Karpas-422 (cell line): Measurements from ENCODE around the gene HES3. TPM values are rescaled to one million over a fixed set of nuclear protein-coding genes. Genes with fewer than 3 reads are reported as not detected.
A peak's percentile ranks its signal among the peaks of the same experiment; 100 is the strongest.

Experiments used
- DNase-seq: peaks from one replicate; pipeline ENCODE4 v3.0.0-alpha.2; 2015
- H2AFZ ChIP-seq: fragments of 200-600 bp; sonication (generic); 2 replicates; pipeline ENCODE4 v1.6.1; 2014; ENCODE audit warnings: antibody characterized with exemption, low read length, mixed read lengths
- H3K27ac ChIP-seq: fragments of 200-600 bp; sonication (generic); 2 replicates; pipeline ENCODE4 v1.5.1; 2014; ENCODE audit warnings: mild to moderate bottlenecking, low read length, moderate library complexity
- H3K27me3 ChIP-seq: fragments of 200-600 bp; sonication (generic); 2 replicates; pipeline ENCODE4 v1.6.1; 2014; ENCODE audit warnings: low read length, mixed read lengths
- H3K36me3 ChIP-seq: fragments of 200-600 bp; sonication (generic); 2 replicates; pipeline ENCODE4 v1.6.1; 2014; ENCODE audit warnings: low read length, mixed read lengths; ENCODE audit not compliant: insufficient read depth
- H3K4me1 ChIP-seq: fragments of 200-600 bp; sonication (generic); 2 replicates; pipeline ENCODE4 v1.6.1; 2014; ENCODE audit warnings: mild to moderate bottlenecking, low read length, mixed read lengths
- H3K4me2 ChIP-seq: fragments of 200-600 bp; sonication (generic); 2 replicates; pipeline ENCODE4 v1.6.1; 2014; ENCODE audit warnings: low read length, low read depth, mild to moderate bottlenecking; ENCODE audit not compliant: poor library complexity, severe bottlenecking
- H3K4me3 ChIP-seq: fragments of 200-600 bp; sonication (generic); 2 replicates; pipeline ENCODE4 v1.5.1; 2014; ENCODE audit warnings: mild to moderate bottlenecking, antibody characterized with exemption, low read length, mixed read lengths
- H3K79me2 ChIP-seq: fragments of 200-600 bp; sonication (generic); 2 replicates; pipeline ENCODE4 v1.6.1; 2014; ENCODE audit warnings: mild to moderate bottlenecking, low read length, mixed read lengths
- H3K9ac ChIP-seq: fragments of 200-600 bp; sonication (generic); 2 replicates; pipeline ENCODE4 v1.6.0; 2014; ENCODE audit warnings: low read length
- H3K9me2 ChIP-seq: fragments of 200-600 bp; sonication (generic), shearing (Covaris generic); replicated peaks from 2 replicates; pipeline ENCODE4 v1.6.0; 2014; ENCODE audit warnings: mild to moderate bottlenecking, low read length, moderate library complexity; ENCODE audit not compliant: insufficient read depth
- H3K9me3 ChIP-seq: fragments of 300-700, 200-600 bp; sonication (generic); 2 replicates; pipeline ENCODE4 v1.6.1; 2014; ENCODE audit warnings: low read length, mixed read lengths
- H4K20me1 ChIP-seq: fragments of 200-600 bp; sonication (generic); 2 replicates; pipeline ENCODE4 v1.6.1; 2014; ENCODE audit warnings: mild to moderate bottlenecking, antibody characterized with exemption, low read length, low read depth; ENCODE audit not compliant: insufficient read depth
- total RNA-seq: library from RNA; depleted of rRNA; stranded (reverse); fragments of >200 nt; shearing (Covaris generic); gene quantifications from 2 replicates; pipeline ENCODE4 v1.2.3, GENCODE V29; 2014; ENCODE audit warnings: low replicate concordance

Gene HES3
- total RNA-seq, 1 experiment from 2014 or later: not detected

DNA sequence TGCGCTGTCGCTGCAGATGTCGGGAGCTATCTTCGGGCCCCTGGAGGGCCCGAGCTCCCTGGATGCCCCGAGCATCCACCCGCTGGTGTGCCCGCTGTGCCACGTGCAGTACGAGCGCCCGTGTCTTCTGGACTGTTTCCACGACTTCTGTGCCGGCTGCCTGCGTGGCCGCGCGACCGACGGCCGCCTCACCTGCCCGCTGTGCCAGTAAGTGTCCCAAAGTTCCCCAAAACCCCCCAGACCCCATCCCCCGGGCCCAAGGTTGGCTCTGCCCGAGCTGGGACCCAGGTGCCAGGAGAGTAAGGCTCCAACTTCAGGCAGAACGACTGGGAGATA, 37.5 kb upstream of the HES3 start:
- no peak overlapping the region for H3K27ac ChIP-seq
- H2AFZ ChIP-seq: no peak overlapping the region

GRCh38 chr1:6207075-6207885, 36.7 kb upstream of the HES3 start:
- Histone ChIP-seq H3K36me3 (no peaks in the 10 kb centered on the region), H3K9me2 (no peaks in the 10 kb centered on the region), H3K9me3 (no peaks in the 10 kb centered on the region), H3K79me2 (no peaks in the 10 kb centered on the region), H3K4me1 (peaks cover 5% of the 10 kb centered on the region), H3K27ac (no peak overlapping the region), H3K27me3 (no peaks in the 10 kb centered on the region), H4K20me1 (no peaks in the 10 kb centered on the region), H3K9ac (no peak overlapping the region), H3K4me2 (no peak overlapping the region), H3K4me3 (no peak overlapping the region), H2AFZ (no peak overlapping the region)
- no peak for DNase-seq

More for the DNA sequence above, 37.5 kb upstream of the HES3 start:
- Histone ChIP-seq H3K9ac (no peak overlapping the region), H3K4me1 (no peaks in the 10 kb centered on the region), H3K4me2 (no peak overlapping the region), H3K4me3 (no peak overlapping the region), H3K9me2 (no peaks in the 10 kb centered on the region), H3K27me3 (no peaks in the 10 kb centered on the region), H3K36me3 (no peaks in the 10 kb centered on the region), H3K9me3 (no peaks in the 10 kb centered on the region), H4K20me1 (no peaks in the 10 kb centered on the region), H3K79me2 (no peaks in the 10 kb centered on the region)
- no peak for DNase-seq

GRCh38 chr1:6207921-6208320, 36.1 kb upstream of the HES3 start:
- Histone ChIP-seq H3K27ac (no peak overlapping the region), H3K27me3 (no peaks in the 10 kb centered on the region), H3K9me2 (no peaks in the 10 kb centered on the region), H3K79me2 (no peaks in the 10 kb centered on the region), H3K9me3 (no peaks in the 10 kb centered on the region), H4K20me1 (no peaks in the 10 kb centered on the region), H3K4me1 (peaks cover 12% of the 10 kb centered on the region), H2AFZ (no peak overlapping the region), H3K9ac (no peak overlapping the region), H3K4me2 (no peak overlapping the region), H3K36me3 (no peaks in the 10 kb centered on the region), H3K4me3 (no peak overlapping the region)
- DNase-seq: no peak

DNA sequence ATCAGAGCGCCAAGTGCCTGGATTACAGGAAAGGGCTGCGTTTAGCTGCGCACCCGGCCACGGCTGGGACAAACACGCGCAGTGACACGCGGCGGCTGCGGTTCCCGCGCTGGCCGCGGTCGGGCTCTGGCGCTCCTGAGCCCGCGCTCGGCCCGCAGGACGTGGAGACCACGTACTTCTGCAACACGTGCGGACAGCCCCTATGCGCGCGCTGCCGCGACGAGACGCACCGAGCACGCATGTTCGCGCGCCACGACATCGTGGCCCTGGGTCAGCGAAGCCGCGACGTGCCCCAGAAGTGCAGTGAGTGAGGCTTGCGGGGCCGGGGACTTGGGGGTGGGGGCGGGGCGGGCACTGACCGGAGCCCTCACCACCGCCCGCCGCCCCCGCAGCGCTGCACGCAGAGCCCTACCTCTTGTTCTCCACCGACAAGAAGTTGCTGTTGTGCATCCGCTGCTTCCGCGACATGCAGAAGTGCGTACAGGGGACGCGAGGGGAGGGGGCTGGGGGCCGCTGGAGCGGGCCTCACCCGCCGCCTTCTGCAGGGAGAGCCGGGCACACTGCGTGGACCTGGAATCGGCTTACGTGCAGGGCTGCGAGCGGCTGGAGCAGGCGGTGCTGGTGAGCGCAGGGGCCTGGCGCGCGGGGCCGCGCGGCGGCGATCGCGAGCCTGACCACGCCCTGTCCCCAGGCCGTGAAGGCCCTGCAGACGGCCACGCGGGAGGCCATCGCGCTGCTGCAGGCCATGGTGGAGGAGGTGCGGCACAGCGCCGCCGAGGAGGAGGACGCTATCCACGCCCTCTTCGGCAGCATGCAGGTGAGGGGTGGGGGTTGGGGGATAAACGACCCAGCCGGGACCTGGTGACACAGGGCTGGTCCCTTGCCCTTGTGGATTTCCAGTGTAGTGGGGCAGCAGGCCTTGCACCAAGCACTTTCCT, 35.0 kb upstream of the HES3 start:
- no peaks in the 10 kb centered on the region for H3K9me2 ChIP-seq
- H3K36me3 ChIP-seq: no peaks in the 10 kb centered on the region
- H3K4me3 ChIP-seq: no peak overlapping the region
- H3K4me1 ChIP-seq: peaks cover 14% of the 10 kb centered on the region
- H4K20me1 ChIP-seq: no peaks in the 10 kb centered on the region
- H3K4me2 ChIP-seq: no peak overlapping the region
- H3K27ac ChIP-seq: no peak overlapping the region
- no peaks in the 10 kb centered on the region for H3K9me3 ChIP-seq
- DNase-seq: no peak
- H2AFZ ChIP-seq: no peak overlapping the region
- H3K79me2 ChIP-seq: no peaks in the 10 kb centered on the region
- H3K27me3 ChIP-seq: no peaks in the 10 kb centered on the region
- H3K9ac ChIP-seq: no peak overlapping the region

DNA sequence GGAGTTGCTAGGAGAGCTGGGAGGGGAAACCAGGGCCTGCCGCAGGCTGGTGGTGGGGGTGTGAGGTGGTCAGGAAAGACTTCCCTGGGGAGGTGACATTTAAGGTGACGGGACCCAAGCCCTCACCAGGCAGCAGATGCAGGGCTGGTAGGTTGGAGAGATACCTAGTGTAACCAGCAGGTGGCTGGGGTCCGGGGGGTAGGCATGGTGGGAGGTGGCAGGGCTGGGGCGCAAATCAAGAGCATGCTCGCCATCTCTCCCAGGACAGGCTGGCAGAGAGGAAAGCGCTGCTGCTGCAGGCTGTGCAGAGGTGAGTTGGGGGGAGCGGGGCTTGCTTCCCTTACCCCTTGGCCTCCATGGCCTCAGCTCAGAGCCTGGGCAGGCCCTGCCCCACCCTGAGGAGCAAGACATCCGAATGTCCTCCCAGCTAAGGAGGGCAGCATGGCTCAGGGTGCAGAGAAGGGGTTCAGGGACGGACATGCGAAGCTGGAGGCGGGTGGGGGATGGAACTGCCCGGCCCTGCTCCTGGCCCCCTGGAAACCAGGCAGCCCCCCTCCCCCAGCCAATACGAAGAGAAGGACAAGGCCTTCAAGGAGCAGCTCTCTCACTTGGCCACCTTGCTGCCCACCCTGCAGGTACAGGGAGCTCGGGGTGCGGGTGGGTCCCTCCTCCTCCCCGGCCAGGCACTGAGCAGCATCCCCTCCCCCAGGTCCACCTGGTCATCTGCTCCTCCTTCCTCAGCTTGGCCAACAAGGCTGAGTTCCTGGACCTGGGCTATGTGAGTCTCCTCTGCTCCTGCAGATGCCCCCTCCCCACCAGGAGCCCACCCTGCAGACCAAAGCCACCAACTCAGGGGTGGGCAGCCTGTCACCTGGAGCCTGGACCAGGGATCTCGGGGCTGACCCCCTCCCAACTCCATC, 34.1 kb upstream of the HES3 start:
- H3K4me2 ChIP-seq: no peak overlapping the region
- H4K20me1 ChIP-seq: no peaks in the 10 kb centered on the region
- no peaks in the 10 kb centered on the region for H3K79me2 ChIP-seq
- H3K36me3 ChIP-seq: no peaks in the 10 kb centered on the region
- no peak overlapping the region for H3K4me3 ChIP-seq
- peak; percentile 81 for DNase-seq
- no peak overlapping the region for H3K27ac ChIP-seq
- no peaks in the 10 kb centered on the region for H3K27me3 ChIP-seq
- no peaks in the 10 kb centered on the region for H3K9me3 ChIP-seq
- H2AFZ ChIP-seq: no peak overlapping the region
- no peak overlapping the region for H3K9ac ChIP-seq
- peaks cover 14% of the 10 kb centered on the region for H3K4me1 ChIP-seq
- no peaks in the 10 kb centered on the region for H3K9me2 ChIP-seq

DNA sequence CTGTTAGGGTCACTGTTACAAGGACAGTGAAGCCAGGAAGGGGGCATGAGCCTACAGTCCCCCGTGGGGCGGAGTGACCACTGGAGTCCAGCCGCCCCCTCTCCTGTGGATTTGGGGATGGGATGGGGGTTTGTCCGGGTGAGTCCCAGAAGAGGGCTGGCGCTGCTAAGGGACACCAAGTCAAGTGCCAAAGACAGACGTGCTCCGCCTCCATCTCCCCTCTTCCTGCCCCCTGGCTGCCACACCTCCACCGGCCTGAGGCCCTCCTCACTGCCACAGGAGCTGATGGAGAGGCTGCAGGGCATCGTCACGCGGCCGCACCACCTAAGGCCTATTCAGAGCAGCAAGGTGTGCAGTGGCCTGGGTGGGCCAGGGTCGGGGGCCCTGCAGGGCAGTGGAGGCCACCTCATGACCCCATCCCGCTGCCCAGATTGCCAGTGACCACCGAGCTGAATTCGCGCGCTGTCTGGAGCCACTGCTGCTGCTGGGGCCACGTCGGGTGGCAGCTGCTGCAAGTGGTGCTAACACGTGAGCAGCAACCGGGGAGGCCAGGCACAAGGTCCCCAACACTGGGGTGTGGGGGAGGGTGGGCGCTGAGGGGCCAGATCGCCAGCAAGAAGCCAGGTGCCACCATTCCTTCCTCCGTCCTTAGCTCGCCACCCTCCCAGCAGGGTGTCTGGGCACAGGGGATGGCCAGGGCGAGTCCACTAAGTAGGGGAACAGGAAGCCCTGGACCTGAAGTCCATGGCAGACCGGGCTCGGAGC, 33.2 kb upstream of the HES3 start:
- H3K27me3 ChIP-seq: no peaks in the 10 kb centered on the region
- no peak for DNase-seq
- H3K79me2 ChIP-seq: no peaks in the 10 kb centered on the region
- no peak overlapping the region for H3K9ac ChIP-seq
- no peaks in the 10 kb centered on the region for H3K9me3 ChIP-seq
- H3K27ac ChIP-seq: no peak overlapping the region
- no peak overlapping the region for H3K4me2 ChIP-seq
- H3K4me3 ChIP-seq: no peak overlapping the region
- peaks cover 14% of the 10 kb centered on the region for H3K4me1 ChIP-seq
- H4K20me1 ChIP-seq: no peaks in the 10 kb centered on the region
- no peaks in the 10 kb centered on the region for H3K9me2 ChIP-seq
- H2AFZ ChIP-seq: no peak overlapping the region
- no peaks in the 10 kb centered on the region for H3K36me3 ChIP-seq

DNA sequence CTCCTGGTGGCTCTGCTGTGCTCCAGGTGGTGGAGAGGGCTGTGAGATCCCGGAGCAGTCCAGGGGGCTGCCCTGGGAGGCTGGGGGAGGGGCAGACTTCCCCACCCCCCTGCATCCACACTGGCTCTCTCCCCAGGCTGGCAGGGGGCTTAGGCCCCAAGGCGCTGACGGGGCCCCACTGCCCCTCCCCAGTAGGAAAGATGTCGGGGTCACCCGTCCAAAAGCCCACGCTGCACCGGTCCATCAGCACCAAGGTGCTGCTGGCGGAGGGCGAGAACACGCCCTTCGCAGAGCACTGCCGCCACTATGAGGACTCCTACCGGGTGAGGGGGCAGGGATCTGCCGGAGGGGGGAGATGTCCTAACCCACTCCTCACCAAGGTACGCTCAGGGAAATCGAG, 32.2 kb upstream of the HES3 start:
- H3K4me2 ChIP-seq: no peak overlapping the region
- H3K27me3 ChIP-seq: no peaks in the 10 kb centered on the region
- no peaks in the 10 kb centered on the region for H3K79me2 ChIP-seq
- H4K20me1 ChIP-seq: no peaks in the 10 kb centered on the region
- DNase-seq: no peak
- no peak overlapping the region for H3K9ac ChIP-seq
- H3K9me3 ChIP-seq: no peaks in the 10 kb centered on the region
- H3K4me3 ChIP-seq: no peak overlapping the region
- H3K9me2 ChIP-seq: no peaks in the 10 kb centered on the region
- H3K27ac ChIP-seq: no peak overlapping the region
- H2AFZ ChIP-seq: no peak overlapping the region
- peaks cover 14% of the 10 kb centered on the region for H3K4me1 ChIP-seq
- H3K36me3 ChIP-seq: no peaks in the 10 kb centered on the region
